ENCODE measurements around the gene TMEM229B.

TMEM229B gene

DNA sequence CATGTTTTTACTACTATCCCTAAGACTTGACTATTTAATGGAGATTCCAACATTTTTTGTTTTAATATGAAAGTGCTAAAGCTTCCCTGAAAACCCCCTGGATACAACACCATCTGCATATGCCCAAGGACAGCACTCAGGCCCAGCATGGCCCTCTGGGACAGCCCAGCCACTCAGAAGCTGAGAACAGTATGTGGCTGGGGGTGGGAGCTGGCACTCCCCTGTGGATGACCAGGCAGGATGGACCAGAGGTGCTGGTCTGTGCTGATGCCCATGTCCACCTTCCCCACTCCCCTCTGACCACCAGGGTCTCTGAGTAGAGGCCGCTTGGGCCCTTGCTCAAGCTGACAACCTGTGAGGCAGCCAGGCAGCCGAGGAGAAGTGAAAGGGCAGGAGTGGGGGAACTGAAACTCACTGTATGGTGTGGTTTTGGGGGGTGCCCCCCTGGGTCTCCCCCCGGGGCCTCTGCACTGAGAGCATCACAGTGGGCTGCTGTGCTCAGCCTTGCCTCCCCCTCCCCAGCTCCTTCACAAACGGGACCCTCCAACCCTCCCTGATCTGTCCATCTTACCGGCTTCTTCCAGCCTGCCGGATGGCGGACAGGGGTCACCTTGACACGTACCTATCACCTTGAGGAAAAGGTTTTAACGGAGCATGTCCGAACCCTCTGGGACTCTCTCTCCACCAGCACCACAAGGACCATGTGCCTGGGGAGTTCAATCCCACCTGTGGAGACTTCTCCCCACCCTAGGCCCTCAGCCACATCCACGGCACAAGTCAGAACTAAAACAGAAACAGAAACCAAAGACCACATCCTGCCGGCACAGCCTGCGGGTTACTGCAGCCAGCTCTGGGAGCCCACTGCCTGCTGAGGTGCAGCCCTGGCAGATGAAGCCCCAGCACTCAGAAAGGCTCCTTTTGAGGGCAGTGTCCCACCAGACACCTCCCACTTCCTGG is at the start of gene TMEM229B:
Gene TMEM229B, minus strand, starts transcription at position 785 of the 957 bp plus-strand sequence. CDS start 14,798 bp downstream, outside the sequence.
- no peak for DNase-seq (ENCODE audit: low spot score)

DNA sequence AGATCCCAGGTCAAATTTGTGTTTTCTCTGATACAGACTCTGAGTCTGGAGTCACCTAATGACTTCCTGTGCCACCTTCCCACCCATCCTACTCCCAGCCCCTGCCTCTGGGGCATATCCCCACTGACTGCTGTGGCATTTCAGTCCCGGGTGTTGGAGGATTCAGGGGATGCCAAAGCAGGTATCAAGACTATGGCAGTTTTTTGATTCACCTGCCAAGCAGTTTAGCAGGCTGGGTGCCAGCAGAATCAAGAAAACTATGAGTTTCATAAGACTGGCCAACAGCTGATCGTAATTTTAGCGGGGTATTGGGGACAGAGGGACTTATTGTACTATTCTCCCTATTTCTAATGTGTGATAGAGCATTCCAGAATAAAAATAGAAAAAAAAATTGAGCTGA is 49.2 kb upstream of the TMEM229B start:
- no peak for DNase-seq (ENCODE audit: low spot score)

DNA sequence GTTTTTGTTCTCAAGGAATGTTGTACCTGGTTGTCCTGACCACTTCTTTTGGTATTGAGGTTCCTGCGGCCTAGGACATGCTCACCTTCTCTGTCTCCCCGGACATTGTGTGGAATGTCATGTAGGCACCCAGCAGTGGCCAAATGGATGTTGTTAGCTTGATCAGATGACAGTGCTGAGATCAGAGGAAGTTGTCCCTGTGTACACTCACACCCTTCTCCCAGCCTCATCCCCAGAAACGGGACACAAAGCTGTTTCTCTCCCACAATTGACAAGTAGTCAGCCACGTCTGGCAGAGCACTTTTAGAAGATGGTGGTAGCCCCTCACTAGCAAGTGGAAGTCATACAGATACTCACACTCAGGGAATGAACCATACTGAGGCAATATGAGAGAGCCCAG is 47.6 kb upstream of the TMEM229B start:
- no peak for DNase-seq (ENCODE audit: low spot score)

DNA sequence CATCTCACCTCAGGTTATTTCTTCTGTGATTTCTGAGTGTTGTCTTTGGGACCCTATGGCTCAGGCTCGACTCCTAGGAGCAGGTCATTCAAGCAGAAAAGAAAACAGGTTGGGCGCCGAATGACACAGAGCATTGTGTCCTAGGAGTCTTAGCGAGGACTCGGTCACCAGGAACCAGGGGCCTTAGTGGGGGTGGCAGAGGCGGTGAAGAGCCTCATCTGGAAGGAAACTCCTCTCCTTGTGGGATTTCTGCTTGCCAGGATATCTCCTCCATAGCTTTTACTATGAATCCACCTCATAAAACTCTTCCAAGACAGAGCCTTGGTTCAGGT is 45.2 kb upstream of the TMEM229B start:
- DNase-seq (ENCODE audit: low spot score): no peak

DNA sequence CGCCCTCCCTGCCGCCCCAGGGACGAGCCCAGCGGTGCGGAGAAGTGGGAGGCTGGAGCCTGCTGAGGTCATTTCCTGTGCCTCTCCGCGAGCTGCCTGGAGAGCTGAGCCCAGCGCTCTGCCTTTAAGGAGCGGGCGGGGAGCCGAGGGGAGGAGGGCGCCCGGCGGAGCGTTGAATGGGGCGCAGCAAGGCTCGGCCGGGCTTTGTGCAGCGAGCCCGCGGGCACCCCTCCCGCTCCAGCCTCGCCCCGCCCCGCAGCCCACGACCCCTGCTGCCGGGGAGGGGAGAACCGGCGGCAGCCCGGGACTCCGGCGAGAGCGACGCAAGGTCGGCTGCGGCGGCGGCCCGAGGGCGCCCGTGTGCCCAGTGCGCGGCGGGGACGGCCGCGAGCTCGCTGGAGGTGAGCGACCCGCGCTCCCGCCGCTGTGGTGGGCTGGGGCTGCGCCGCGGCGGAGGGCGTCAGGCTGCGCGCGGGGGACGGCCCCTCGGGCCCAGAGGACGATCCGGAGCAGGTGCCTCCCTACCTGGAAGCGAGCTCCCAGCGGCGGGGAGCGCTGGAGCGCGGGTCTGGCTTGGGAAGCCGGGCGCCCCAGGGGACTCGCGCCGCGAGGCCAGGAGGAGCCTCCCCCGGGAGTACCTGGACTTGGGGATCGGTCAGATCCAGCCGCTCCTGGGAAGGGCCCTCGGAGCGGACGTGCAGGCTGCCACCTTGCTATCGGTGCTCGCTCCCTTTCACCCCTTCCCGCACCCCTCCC is 44.7 kb upstream of the TMEM229B start, which contains the start of gene PLEKHH1:
Gene PLEKHH1, plus strand, starts transcription at position 293 of the 756 bp plus-strand sequence. CDS start 8,578 bp downstream, outside the sequence.
- DNase-seq (ENCODE audit: low spot score): peak; percentile 69

DNA sequence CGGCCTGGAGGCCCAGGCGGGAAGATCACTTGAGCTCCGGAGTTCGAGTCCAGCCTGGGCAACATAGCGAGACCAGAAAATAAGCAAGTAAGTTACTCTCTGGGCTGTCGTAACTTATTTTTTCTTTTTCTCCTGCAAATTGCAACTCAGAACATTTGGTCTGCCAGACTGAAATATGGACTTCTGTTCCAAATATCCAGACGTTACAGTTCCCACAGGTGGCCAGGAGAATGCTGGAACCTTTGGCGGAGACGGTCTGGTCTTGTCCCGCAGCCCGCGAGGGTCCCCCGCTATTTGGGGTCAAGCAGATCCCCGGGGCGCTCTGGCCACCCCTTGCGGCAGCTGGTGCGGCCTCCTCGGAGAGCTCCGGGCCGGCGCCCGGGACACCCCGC is 44.1 kb upstream of the TMEM229B start:
- DNase-seq (ENCODE audit: low spot score): no peak

DNA sequence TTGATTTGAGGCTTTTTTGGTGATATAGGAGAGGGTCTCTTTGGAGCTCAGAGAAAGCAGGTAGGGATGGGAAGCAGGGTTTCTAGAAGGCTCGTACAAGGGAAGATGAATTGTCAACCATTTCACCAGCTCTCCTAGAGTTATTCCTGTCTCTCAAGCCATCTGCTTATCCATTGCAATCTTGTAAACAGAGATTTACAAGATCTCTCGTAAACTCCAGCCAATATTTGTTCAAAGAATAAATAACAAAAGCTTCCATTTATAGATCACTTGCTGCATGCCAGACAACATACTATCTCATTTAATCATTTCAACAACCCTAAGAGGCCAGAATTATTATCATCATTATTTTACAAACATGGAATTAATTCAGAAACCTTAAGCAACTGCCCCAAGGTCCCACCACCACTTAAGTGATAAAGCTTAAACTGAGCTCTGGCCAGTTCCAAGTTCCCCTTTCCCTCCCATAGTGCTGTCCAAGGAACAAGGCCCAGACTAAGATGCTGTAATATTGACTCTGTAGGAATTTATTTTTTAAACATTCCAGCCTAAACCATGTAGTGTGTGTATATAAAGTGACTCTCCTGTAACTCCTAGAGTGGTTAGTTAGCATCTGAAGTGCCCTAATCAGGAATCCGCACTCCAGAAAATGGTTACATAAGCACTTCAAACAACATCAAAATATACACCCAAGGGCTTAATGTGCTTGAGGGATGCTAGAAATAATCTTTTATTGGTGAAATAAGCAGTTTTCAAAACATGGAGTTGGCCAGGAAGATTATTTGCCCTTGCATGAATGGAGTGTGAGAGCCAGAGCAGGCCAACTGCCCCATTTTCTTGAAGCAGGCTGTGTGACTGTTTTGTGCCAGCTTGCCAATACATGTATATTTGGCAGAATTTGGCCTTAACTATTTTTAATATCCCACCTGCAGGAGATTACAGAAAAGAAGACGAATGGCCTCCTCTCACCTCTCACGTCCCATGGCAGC is 41.7 kb upstream of the TMEM229B start:
- no peak for DNase-seq (ENCODE audit: low spot score)

DNA sequence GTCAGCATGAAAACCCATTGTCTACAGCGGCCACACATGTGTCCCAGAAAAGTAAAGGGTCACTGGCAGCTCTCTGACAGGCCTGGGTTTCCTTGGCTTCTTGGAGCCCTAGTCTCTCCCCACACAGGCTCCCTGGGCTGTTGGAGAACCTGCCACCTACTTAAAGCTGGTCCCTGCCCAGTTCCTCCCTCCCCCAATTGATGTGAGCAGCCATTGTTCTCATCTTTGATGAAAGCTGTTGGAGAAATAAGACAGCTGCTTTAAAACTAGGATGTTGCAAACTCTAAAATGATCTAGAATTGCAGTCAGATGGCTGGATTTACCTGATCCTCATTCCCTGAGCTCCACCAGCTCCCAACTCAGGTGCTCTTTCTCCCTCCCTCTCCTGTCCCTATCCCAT is 39.8 kb upstream of the TMEM229B start:
- peak; percentile 40 for DNase-seq (ENCODE audit: low spot score)

DNA sequence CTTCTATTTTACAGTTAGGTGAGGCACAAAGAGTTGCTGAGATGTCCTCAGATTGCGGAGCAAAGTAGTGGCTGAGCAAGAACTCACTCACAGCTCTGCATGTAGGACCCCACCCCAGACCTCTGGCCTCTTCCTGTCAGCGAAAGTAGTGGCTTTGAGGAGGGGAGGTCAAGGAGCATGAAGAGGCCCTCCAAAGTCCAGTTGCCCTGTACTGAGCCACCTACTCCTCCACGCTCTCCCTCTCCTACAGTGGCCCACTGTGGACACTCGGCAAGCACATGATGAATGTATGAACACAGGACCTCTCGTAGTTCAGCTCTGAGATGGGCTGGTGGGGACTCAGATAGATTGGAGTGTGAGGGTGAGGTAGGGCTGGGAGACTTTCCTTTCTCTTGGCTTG is 39.2 kb upstream of the TMEM229B start:
- no peak for DNase-seq (ENCODE audit: low spot score)

DNA sequence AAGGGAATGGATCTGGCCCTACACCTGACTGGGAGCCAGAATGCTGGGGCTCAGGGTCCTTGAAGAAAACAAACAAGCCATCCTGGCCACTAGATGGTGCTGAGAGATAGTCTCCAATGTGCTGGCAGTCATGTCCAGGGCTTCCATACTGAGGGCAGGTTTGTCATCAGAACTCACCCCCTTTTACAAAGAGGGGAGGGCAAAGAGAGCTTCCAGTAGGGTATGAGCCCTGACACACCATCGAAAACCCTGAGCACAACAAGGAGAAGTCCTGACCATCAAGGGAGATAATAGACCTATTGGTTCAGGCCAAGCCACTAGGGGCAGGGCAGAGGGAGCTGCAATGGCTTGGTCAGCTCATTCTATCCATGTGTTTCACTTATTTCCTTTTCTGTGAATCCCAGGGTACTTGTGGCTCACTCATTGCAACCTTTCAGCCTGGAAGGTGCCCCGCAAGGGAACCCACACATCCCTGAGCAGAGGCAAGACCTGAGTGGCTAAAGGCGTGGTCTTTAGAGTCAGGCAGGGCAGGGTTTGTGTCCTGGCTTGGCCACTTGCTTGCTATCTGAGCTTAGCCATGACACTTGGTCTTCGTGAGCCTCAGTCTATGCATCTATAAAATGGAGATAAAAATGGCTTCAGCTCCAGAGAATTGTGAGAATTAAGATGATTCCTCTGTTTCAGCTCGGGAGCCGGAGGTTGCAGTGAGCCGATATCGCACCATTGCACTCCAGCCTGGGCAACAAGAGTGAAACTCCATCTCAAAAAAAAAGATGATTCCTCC is 38.3 kb upstream of the TMEM229B start:
- DNase-seq (ENCODE audit: low spot score): peak; percentile 45

DNA sequence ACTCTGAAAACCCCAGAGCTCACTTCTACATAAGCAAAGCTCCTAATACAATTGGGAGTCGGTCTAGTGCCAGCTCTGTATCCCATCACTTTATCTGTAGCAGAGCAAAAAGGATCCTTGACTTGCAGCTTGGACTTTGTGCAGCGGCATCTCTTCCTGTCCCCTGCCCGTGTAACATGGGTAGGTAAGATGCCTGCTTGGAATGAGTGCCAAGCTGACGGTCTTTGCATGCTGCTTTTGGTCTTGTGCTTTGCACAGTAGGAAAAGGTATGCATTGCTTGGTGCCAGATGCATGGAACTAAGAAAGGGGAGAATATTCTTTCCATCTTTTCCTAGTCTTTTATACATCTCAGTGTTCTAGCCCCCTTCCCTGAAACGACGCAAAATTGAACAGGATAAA is 37.7 kb upstream of the TMEM229B start:
- no peak for DNase-seq (ENCODE audit: low spot score)

DNA sequence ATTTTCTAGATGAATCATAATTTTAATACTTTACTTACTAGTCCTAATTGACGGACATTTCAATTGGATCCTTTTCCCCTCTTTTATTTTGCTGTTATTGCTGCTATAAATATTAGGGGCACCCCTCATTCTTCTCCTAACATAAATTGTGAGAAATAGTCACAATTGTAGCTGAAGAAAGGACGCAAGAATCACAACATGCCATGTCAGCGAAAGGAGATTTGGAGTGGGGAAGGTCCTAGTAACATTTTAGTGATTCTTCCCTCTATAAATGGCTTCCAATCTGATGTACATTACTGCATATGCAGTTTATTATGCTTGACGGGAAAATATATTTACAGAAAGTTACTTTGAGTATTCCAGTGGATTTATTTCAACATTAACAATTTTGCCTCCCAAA is 36.9 kb upstream of the TMEM229B start:
- no peak for DNase-seq (ENCODE audit: low spot score)

DNA sequence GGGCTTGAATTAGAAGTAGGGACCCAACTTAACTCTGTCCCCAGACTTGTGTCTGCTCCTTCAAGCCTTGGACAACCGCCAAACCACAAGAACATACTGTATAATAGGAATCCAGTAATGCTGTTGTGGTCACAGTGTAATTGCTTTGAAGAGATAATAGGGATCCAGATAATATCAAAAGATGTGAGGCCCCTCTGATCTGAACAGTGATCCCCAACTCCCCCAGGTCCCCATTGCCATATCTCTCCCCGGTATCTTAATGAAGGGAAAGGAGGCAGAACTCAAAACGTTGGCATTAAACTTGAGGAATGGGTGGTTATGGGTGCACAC is 36.1 kb upstream of the TMEM229B start:
- no peak for DNase-seq (ENCODE audit: low spot score)

DNA sequence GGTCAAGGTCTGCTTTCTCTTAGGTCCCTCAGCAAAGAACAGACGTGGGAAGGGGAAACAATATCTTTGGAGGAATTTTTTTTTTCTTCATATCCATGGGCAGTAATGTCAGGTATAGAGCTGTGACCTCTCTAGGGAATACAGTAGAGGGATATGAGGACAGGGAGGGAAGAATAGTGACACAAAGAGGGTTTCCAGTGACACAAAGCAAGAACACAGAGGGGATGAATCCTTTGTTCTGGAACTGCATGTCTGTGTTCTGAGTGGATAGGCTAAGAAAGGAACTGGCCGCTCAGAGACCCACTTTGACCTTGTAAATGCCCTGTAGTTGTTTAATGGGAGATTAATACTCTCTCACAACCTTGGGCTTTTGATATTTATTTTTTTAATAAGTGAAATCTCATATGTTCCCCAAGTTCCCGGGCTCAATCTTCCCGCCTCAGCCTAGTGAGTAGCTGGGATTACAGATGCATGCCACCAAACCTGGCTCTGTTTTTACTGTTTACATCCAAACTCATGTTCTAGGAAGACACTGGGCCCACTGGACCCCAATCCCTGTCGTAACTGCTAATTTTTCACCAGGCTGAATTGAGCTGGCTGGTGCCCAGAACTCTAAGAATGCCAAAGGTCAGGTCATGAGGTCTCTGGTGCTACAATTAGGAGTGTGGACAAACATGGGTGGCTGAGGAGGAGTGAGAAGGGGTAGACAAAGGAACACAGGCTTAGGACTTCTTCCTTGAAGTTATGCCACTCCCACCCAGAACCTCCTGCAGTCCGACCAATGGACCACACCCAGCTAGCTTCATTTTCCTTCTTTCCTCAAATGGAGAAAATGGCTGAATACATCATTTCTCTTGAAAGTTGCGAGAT is 35.5 kb upstream of the TMEM229B start:
- no peak for DNase-seq (ENCODE audit: low spot score)

DNA sequence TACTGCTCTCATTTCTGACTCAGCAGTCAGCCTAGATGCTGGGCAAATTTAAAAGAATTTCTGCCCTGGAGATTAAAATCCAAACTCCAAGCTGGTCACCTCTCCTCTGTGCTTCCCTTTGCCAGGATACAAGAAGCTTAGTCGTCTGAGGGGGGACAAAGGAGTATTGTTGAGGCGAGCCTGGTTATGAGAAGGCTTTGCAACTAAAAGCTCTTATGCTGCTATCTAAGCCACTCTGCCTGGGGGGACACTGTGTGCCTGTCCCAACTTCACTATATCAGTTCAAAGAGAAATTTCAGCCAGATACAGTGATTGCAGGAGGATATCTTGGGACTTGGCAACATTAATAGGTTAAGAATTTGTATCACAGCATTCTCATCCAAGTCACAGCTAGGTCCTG is 33.7 kb upstream of the TMEM229B start:
- DNase-seq (ENCODE audit: low spot score): peak; percentile 72

DNA sequence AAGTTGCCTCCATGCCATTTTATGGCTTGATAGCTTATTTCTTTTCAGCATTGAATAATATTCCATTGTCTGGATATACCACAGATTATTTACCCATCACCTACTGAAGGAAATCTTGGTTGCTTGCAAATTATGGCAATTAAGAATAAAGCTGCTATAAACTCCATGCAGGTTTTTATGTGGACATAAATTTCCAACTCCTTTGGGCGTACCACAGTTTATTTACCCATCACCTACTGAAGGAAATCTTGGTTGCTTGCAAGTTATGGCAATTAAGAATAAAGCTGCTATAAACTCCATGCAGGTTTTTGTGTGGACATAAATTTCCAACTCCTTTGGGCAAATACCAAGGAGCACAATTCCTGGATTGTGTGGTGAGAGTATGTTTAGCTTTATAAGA is 32.0 kb upstream of the TMEM229B start:
- no peak for DNase-seq (ENCODE audit: low spot score)

DNA sequence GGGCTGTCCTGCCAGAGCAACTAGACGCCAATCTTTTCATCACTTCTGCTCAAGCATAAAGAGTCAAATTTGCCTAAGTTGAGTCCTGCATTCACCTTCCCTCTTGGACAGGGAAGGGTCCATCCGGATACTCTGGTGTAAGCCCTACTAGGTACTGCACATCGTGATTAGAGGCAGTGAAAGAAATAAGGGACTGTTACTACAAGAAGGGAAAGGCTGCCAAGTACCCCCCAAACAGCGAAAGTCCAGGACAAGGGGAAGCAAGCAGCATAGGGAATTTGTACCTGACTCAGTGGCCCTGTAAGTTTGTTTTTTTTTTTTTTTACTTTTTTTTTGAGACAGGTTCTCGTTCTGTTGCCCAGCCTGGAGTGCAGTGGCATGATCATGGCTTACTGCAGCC is 30.9 kb upstream of the TMEM229B start:
- DNase-seq (ENCODE audit: low spot score): no peak

DNA sequence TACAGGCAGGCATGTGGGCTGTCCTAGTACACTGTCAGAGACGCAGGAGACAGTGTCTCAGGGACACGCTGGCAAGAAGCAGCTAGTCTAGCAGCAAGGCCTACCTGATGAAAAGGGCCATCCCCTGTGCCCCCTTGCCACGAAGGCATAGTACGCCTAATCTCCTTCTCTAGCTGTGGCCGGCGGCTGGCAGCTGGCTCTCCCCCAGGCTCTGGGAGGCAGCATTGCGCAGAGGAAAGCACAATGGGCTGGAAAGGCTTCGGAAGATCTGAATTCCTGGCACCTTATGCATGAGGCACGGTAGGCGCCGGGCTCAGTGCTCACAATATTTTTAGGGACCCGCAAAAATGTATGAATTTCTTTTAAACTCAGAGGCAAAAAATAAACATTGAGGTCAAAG is 28.6 kb upstream of the TMEM229B start:
- no peak for DNase-seq (ENCODE audit: low spot score)

DNA sequence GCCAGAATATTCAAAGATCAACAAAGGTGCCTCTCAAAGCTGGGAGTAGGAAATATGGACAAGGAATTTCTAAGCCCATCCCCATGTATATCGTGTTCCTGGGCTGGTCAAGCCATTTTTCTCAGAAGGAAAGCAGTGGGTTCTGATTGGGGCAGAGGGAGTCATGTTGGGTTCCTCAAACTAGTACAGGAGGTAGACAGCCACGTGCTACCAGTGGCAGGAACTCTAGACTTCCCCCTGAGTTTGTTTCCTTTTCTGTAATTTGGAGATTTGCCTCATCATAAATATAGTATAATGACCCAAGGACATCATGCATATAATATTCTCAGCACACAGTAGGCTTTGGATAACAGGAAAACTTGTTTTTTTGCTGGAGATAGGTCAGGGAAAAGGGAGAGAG is 28.2 kb upstream of the TMEM229B start:
- DNase-seq (ENCODE audit: low spot score): no peak

DNA sequence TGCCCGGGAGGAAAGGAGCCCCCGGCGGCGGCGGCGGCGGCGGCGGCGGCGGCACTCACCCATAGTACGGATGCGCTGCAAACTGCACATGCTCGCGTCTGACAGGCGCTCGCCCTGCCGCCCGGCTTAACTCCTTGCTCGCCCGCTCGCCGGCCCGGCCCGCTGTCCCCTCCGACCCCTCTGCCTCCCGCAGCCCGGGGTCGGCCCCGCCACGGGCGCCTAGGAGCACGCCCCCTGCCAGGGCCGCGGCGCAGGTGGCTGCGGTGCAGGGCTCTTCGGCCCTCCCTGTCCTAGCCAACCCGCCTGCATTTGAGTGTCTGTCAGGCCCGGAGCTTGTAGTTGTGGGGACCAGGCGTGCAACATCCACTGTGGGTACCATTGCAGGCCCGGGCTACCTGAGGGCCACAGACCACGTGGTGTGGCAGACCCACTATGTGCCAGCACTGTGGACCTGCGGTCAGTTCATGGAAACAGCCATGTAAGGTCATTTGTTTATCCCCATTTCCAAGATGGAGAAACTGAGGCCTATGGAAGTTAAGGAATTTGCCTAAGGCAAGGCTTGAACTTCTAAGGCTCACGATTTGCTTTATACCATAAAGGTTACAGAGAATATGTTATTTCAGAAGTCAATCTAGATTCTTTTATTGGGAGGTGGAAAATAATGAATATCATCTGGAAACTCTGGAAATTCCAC is 27.0 kb upstream of the TMEM229B start:
- no peak for DNase-seq (ENCODE audit: low spot score)

All from COLO829 (cell line).